RWPE2 (cell line): Measurements from ENCODE around the gene SNCA.
A peak's percentile ranks its signal among the peaks of the same experiment; 100 is the strongest.

Experiments
- ATAC-seq: fragments of 200-7000 bp; cut with Tn5 transposase; 3 replicates; pipeline ENCODE4 v1.9.1; 2021; ENCODE audit warnings: low read depth
- DNase-seq: peaks from one replicate; pipeline ENCODE4 v3.0.0-alpha.2; 2020; ENCODE audit warnings: low spot score
- H3K27ac ChIP-seq: fragments of 450-650 bp; 2 replicates; pipeline ENCODE4 v1.5.1; 2017; ENCODE audit warnings: mild to moderate bottlenecking; ENCODE audit not compliant: poor library complexity, severe bottlenecking
- H3K27me3 ChIP-seq: fragments of 250-450 bp; sonication (Bioruptor Pico); 2 replicates; pipeline ENCODE4 v1.5.1; 2021; ENCODE audit warnings: mild to moderate bottlenecking, moderate library complexity; ENCODE audit not compliant: insufficient read depth, poor library complexity, severe bottlenecking
- H3K36me3 ChIP-seq: fragments of 250-450 bp; sonication (Bioruptor Pico); 2 replicates; pipeline ENCODE4 v1.5.1; 2020; ENCODE audit warnings: low read depth, mild to moderate bottlenecking, moderate library complexity
- H3K4me1 ChIP-seq: fragments of 250-450 bp; sonication (Bioruptor Pico); 2 replicates; pipeline ENCODE4 v1.5.1; 2021; ENCODE audit warnings: mild to moderate bottlenecking, moderate library complexity; ENCODE audit not compliant: insufficient read depth, poor library complexity, severe bottlenecking
- H3K4me3 ChIP-seq: fragments of 250-450 bp; sonication (Bioruptor Pico); 2 replicates; pipeline ENCODE4 v1.5.1; 2021; ENCODE audit warnings: mild to moderate bottlenecking, moderate library complexity; ENCODE audit not compliant: severe bottlenecking
- H3K9me3 ChIP-seq: fragments of 250-450 bp; sonication (Bioruptor Pico); 2 replicates; pipeline ENCODE4 v1.5.1; 2021; ENCODE audit warnings: mild to moderate bottlenecking, moderate library complexity; ENCODE audit not compliant: severe bottlenecking
- CTCF ChIP-seq: fragments of 450-650 bp; IDR thresholded peaks from one replicate; pipeline ENCODE4 v1.5.1; 2017; ENCODE audit warnings: mild to moderate bottlenecking, moderate library complexity; ENCODE audit not compliant: poor library complexity, severe bottlenecking

Gene SNCA

GRCh38 chr4:89807441-89808140, 29.4 kb downstream of the SNCA start:
- H3K4me1 ChIP-seq = no peaks in the 10 kb centered on the region
- no peaks in the 10 kb centered on the region for H3K9me3 ChIP-seq
- no peak overlapping the region for H3K27ac ChIP-seq
- no peak for ATAC-seq
- H3K36me3 ChIP-seq = no peaks in the 10 kb centered on the region
- DNase-seq = no peak
- H3K27me3 ChIP-seq = no peaks in the 10 kb centered on the region
- no peak overlapping the region for H3K4me3 ChIP-seq
- no peak for TF ChIP-seq CTCF

DNA sequence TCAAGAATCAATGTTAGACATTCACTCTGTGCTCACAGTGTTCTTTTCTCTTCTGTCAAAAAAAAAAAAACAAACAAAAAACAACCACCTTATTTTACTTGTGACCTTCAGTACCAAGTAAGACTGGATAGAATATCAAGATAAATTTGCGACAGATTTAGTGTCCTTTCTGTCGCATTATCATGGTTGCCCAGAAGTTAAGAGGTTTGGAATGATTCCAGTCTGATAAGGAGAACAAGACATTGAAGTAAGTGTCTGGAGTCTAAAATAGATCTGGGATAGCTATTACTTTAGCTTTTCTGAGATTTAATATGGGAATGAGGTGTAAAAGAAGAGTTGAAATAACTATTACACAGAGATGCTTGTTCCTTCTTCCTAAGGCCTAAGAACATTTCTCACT, 31.7 kb downstream of the SNCA start:
- H3K9me3 ChIP-seq = no peaks in the 10 kb centered on the region
- H3K27ac ChIP-seq = no peak overlapping the region
- no peaks in the 10 kb centered on the region for H3K36me3 ChIP-seq
- ATAC-seq (no peak), DNase-seq (no peak)
- no peak overlapping the region for H3K4me3 ChIP-seq
- peaks cover 15% of the 10 kb centered on the region for H3K4me1 ChIP-seq
- H3K27me3 ChIP-seq = no peaks in the 10 kb centered on the region
- TF ChIP-seq CTCF = no peak

DNA sequence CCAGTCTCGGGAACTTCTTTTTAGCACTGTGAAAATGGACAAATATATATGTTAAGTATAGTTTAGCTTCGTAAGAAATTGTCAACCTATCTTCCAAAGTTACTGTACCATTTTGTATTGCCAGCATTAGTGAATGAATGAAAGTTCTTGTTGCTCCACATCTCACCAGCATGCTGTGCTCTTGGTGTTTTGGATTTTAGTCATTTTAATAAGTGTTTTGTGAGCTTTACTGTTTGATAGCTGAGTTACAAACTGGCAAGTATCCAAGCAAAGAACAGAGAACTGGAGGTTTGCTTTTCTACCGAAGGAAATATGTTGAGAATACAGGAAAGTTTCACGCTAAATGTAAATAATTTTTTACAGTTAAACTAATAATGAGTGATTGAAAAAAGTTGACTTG, 33.0 kb downstream of the SNCA start:
- Histone ChIP-seq H3K27me3 (no peaks in the 10 kb centered on the region), H3K9me3 (no peaks in the 10 kb centered on the region), H3K27ac (no peak overlapping the region), H3K4me1 (peaks cover 27% of the 10 kb centered on the region), H3K36me3 (no peaks in the 10 kb centered on the region), H3K4me3 (no peak overlapping the region)
- no peak for DNase-seq
- no peak for TF ChIP-seq CTCF
- no peak for ATAC-seq

GRCh38 chr4:89803036-89803435, 33.9 kb downstream of the SNCA start:
- TF ChIP-seq CTCF = no peak
- Histone ChIP-seq H3K9me3 (no peaks in the 10 kb centered on the region), H3K4me1 (peaks cover 27% of the 10 kb centered on the region), H3K4me3 (no peak overlapping the region), H3K27me3 (no peaks in the 10 kb centered on the region), H3K27ac (no peak overlapping the region), H3K36me3 (no peaks in the 10 kb centered on the region)
- ATAC-seq (no peak), DNase-seq (no peak)

GRCh38 chr4:89800527-89801103, 36.3 kb downstream of the SNCA start:
- TF ChIP-seq CTCF = no peak
- Histone ChIP-seq H3K36me3 (no peaks in the 10 kb centered on the region), H3K4me3 (no peak overlapping the region), H3K27me3 (no peaks in the 10 kb centered on the region), H3K4me1 (peaks cover 33% of the 10 kb centered on the region), H3K9me3 (no peaks in the 10 kb centered on the region), H3K27ac (peak overlapping the region; percentile 86)
- ATAC-seq (peak; percentile 62), DNase-seq (no peak)
